GM19468 (cell line): ENCODE results near the gene P4HTM.

Source experiments
- ATAC-seq: cut with Tn5 transposase; IDR thresholded peaks from one replicate; pipeline ENCODE4 v1.9.1; 2021; ENCODE audit warnings: mild to moderate bottlenecking, moderate library complexity, moderate number of reproducible peaks; ENCODE audit not compliant: unreplicated experiment; ENCODE audit errors: extremely low read depth

P4HTM gene

GRCh38 chr3:48983096-48983495 is 6.9 kb upstream of the P4HTM start:
- no peak for ATAC-seq

- ATAC-seq = no peak
Observed at GRCh38 chr3:48984663-48985062, 5.4 kb upstream of the P4HTM start.

GRCh38 chr3:48985831-48986376 is 4.1 kb upstream of the P4HTM start:
- no peak for ATAC-seq

GRCh38 chr3:48989126-48989795 is 780 bp upstream of the P4HTM start:
- no peak for ATAC-seq

GRCh38 chr3:48990636-48991469 is 812 bp downstream of the P4HTM start:
- no peak for ATAC-seq

- ATAC-seq = no peak
Observed at GRCh38 chr3:48991851-48992545, 2.0 kb downstream of the P4HTM start.

- ATAC-seq = no peak
Observed at GRCh38 chr3:48993834-48994233, 3.8 kb downstream of the P4HTM start.

GRCh38 chr3:48996640-48997039 is 6.6 kb downstream of the P4HTM start:
- no peak for ATAC-seq

GRCh38 chr3:48997102-48997635 is 7.1 kb downstream of the P4HTM start:
- ATAC-seq = no peak

GRCh38 chr3:48997714-48998637 is 7.9 kb downstream of the P4HTM start:
- ATAC-seq = no peak

- ATAC-seq = no peak
Observed at GRCh38 chr3:48999085-48999858, 9.2 kb downstream of the P4HTM start.

GRCh38 chr3:49001155-49001554 is 11.1 kb downstream of the P4HTM start:
- no peak for ATAC-seq

GRCh38 chr3:49004352-49005302 is 14.6 kb downstream of the P4HTM start:
- ATAC-seq = no peak

- no peak for ATAC-seq
Observed at GRCh38 chr3:49005303-49005680, 15.3 kb downstream of the P4HTM start.

- ATAC-seq = no peak
Observed at GRCh38 chr3:49005998-49006397, 16.0 kb downstream of the P4HTM start.

GRCh38 chr3:49006408-49007067 is 16.5 kb downstream of the P4HTM start:
- ATAC-seq = no peak

GRCh38 chr3:49007068-49007770 is 17.2 kb downstream of the P4HTM start, which contains the start of gene WDR6:
TSS of gene WDR6 (plus strand) at chr3:49007391. CDS start at chr3:49007432, 41 bp downstream.
- peak; percentile 64 for ATAC-seq
